Measurements from ENCODE around the gene RNF208.
A peak's percentile ranks its signal among the peaks of the same experiment; 100 is the strongest.
"Not testable (repeated sequence)": the region's sequence is repeated elsewhere in the genome, so short reads cannot be mapped to it uniquely, and the experiment has no call there.

The RNF208 gene

GRCh38 chr9:137239541-137240200 is 17.6 kb upstream of the RNF208 start:
- not testable (repeated sequence) for DNase-seq (ENCODE audit: low read depth)

- DNase-seq (ENCODE audit: low read depth) = no peak
Observed at GRCh38 chr9:137237759-137238726, 16.0 kb upstream of the RNF208 start.

GRCh38 chr9:137236936-137237421 is 14.9 kb upstream of the RNF208 start:
- DNase-seq (ENCODE audit: low read depth) = no peak

GRCh38 chr9:137236238-137236935 is 14.3 kb upstream of the RNF208 start:
- DNase-seq (ENCODE audit: low read depth) = peak; percentile 87

- no peak for DNase-seq (ENCODE audit: low read depth)
Observed at GRCh38 chr9:137235424-137236237, 13.6 kb upstream of the RNF208 start.

- DNase-seq (ENCODE audit: low read depth) = no peak
Observed at GRCh38 chr9:137234758-137235423, 12.9 kb upstream of the RNF208 start.

GRCh38 chr9:137234055-137234697 is 12.1 kb upstream of the RNF208 start:
- no peak for DNase-seq (ENCODE audit: low read depth)

- no peak for DNase-seq (ENCODE audit: low read depth)
Observed at GRCh38 chr9:137233143-137233980, 11.3 kb upstream of the RNF208 start.

- DNase-seq (ENCODE audit: low read depth) = no peak
Observed at GRCh38 chr9:137232510-137232909, 10.5 kb upstream of the RNF208 start.

- DNase-seq (ENCODE audit: low read depth) = no peak
Observed at GRCh38 chr9:137232101-137232500, 10.1 kb upstream of the RNF208 start.

- DNase-seq (ENCODE audit: low read depth) = no peak
Observed at GRCh38 chr9:137231372-137232039, 9.5 kb upstream of the RNF208 start.

GRCh38 chr9:137230705-137231371 is 8.8 kb upstream of the RNF208 start, which contains the start of gene SLC34A3:
SLC34A3 (plus strand) TSS chr9:137230901; CDS start chr9:137231703, 802 bp downstream.
- DNase-seq (ENCODE audit: low read depth) = no peak

GRCh38 chr9:137229903-137230704 is 8.1 kb upstream of the RNF208 start:
- no peak for DNase-seq (ENCODE audit: low read depth)

GRCh38 chr9:137228968-137229896 is 7.2 kb upstream of the RNF208 start:
- DNase-seq (ENCODE audit: low read depth) = no peak

GRCh38 chr9:137228506-137228967 is 6.5 kb upstream of the RNF208 start:
- no peak for DNase-seq (ENCODE audit: low read depth)

GRCh38 chr9:137227853-137228505 is 5.9 kb upstream of the RNF208 start:
- no peak for DNase-seq (ENCODE audit: low read depth)

Data from stimulated activated CD8-positive, alpha-beta memory T cell treated with anti-CD3 and anti-CD28 coated beads, Interleukin-15, amount 100 ng/mL, for 1 hour (primary cell).